Measurements from ENCODE around the gene PHC2. TPM values are rescaled to one million over a fixed set of nuclear protein-coding genes. Genes with fewer than 3 reads are reported as not detected.
"Not testable (repeated sequence)": the region's sequence is repeated elsewhere in the genome, so short reads cannot be mapped to it uniquely, and the experiment has no call there.

Gene PHC2
- total RNA-seq, 2 experiments from 2014 or later = 34.0 to 35.0 TPM

- Histone ChIP-seq H3K4me3 (ENCODE audit: low read depth, low read length, poor library complexity, severe bottlenecking) (no peak overlapping the region), H3K9me3 (ENCODE audit: low read length) (no peaks in the 10 kb centered on the region), H2AFZ (ENCODE audit: low read length) (no peak overlapping the region), H3K4me2 (ENCODE audit: low read length) (no peak overlapping the region), H3K79me2 (ENCODE audit: insufficient read depth, low read depth, low read length) (no peaks in the 10 kb centered on the region), H3K4me1 (ENCODE audit: insufficient read depth, low read length, poor library complexity, severe bottlenecking) (no peaks in the 10 kb centered on the region), H4K20me1 (ENCODE audit: insufficient read depth, low read length) (no peaks in the 10 kb centered on the region), H3K36me3 (ENCODE audit: insufficient read depth, low read length) (peaks cover 6% of the 10 kb centered on the region), H3K27ac (ENCODE audit: low read depth, low read length, poor library complexity, severe bottlenecking) (no peak overlapping the region), H3K9me2 (ENCODE audit: insufficient read depth, low read length) (no peaks in the 10 kb centered on the region)
- ChIA-PET POLR2A (interaction anchor here (0.6 kb wide), 1 partner anchor 9 kb away, joined by 3 read pairs; no protein-coding TSS in a partner anchor), CTCF (ENCODE audit: unreplicated experiment) (interaction anchor here (0.8 to 1.7 kb wide), 3 partner anchors 19 to 177 kb away, joined by 3 to 4 read pairs (median 3); no protein-coding TSS in a partner anchor)
- DNase-seq (ENCODE audit: low spot score) = no peak
- TF ChIP-seq, protein P1, sequence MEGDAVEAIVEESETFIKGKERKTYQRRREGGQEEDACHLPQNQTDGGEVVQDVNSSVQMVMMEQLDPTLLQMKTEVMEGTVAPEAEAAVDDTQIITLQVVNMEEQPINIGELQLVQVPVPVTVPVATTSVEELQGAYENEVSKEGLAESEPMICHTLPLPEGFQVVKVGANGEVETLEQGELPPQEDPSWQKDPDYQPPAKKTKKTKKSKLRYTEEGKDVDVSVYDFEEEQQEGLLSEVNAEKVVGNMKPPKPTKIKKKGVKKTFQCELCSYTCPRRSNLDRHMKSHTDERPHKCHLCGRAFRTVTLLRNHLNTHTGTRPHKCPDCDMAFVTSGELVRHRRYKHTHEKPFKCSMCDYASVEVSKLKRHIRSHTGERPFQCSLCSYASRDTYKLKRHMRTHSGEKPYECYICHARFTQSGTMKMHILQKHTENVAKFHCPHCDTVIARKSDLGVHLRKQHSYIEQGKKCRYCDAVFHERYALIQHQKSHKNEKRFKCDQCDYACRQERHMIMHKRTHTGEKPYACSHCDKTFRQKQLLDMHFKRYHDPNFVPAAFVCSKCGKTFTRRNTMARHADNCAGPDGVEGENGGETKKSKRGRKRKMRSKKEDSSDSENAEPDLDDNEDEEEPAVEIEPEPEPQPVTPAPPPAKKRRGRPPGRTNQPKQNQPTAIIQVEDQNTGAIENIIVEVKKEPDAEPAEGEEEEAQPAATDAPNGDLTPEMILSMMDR (conservative IDR thresholded peaks at IDR 0.05; ENCODE audit: low read length) = no peak
- no peak for TF ChIP-seq EZH2phosphoT487 (IDR thresholded peaks at IDR 0.05; ENCODE audit: borderline replicate concordance, low read depth, low read length)
- BruUV-seq (replicated peaks) = no TSS peak
- intact Hi-C loops (cut with micrococcal nuclease; ENCODE audit: unreplicated experiment) = loop anchor here (1.0 to 10.0 kb wide), 5 partner anchors 73 to 320 kb away; no protein-coding TSS in a partner anchor
These were observed 136.6 kb downstream of the PHC2 start for GRCh38 chr1:33294071-33295010.

GRCh38 chr1:33292726-33293340, 138.1 kb downstream of the PHC2 start:
- CTCF ChIA-PET (ENCODE audit: unreplicated experiment) = no interaction called here
- no peak for DNase-seq (ENCODE audit: low spot score)
- Histone ChIP-seq H3K9me3 (ENCODE audit: low read length) (no peaks in the 10 kb centered on the region), H3K9me2 (ENCODE audit: insufficient read depth, low read length) (no peaks in the 10 kb centered on the region), H3K27ac (ENCODE audit: low read depth, low read length, poor library complexity, severe bottlenecking) (no peak overlapping the region), H2AFZ (ENCODE audit: low read length) (no peak overlapping the region), H3K79me2 (ENCODE audit: insufficient read depth, low read depth, low read length) (no peaks in the 10 kb centered on the region), H3K4me3 (ENCODE audit: low read depth, low read length, poor library complexity, severe bottlenecking) (no peak overlapping the region), H3K36me3 (ENCODE audit: insufficient read depth, low read length) (no peaks in the 10 kb centered on the region; the same call in none of the 2 replicates), H3K4me2 (ENCODE audit: low read length) (no peak overlapping the region), H3K4me1 (ENCODE audit: insufficient read depth, low read length, poor library complexity, severe bottlenecking) (no peaks in the 10 kb centered on the region), H4K20me1 (ENCODE audit: insufficient read depth, low read length) (no peaks in the 10 kb centered on the region)
- BruUV-seq (replicated peaks) = no TSS peak
- POLR2A ChIA-PET = no interaction called here
- intact Hi-C loops (cut with micrococcal nuclease; ENCODE audit: unreplicated experiment) = loop anchor here (10.0 kb wide), 1 partner anchor 322 kb away; no protein-coding TSS in a partner anchor
- no peak for TF ChIP-seq EZH2phosphoT487 (IDR thresholded peaks at IDR 0.05; ENCODE audit: borderline replicate concordance, low read depth, low read length)
- TF ChIP-seq, protein P1 (conservative IDR thresholded peaks at IDR 0.05; ENCODE audit: low read length) = no peak

DNA sequence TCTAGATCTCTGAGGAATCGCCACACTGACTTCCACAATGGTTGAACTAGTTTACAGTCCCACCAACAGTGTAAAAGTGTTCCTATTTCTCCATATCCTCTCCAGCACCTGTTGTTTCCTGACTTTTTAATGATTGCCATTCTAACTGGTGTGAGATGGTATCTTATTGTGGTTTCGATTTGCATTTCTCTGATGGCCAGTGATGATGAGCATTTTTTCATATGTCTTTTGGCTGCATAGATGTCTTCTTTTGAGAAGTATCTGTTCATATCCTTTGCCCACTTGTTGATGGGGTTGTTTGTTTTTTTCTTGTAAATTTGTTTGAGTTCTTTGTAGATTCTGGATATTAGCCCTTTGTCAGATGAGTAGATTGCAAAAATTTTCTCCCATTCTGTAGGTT, 140.3 kb downstream of the PHC2 start:
- intact Hi-C loops (cut with micrococcal nuclease; ENCODE audit: unreplicated experiment) = loop anchor here (10.0 kb wide), 1 partner anchor 324 kb away; no protein-coding TSS in a partner anchor
- BruUV-seq (replicated peaks); H3K36me3 ChIP-seq (ENCODE audit: insufficient read depth, low read length); POLR2A ChIA-PET; H3K4me1 ChIP-seq (ENCODE audit: insufficient read depth, low read length, poor library complexity, severe bottlenecking); H3K4me2 ChIP-seq (ENCODE audit: low read length); H2AFZ ChIP-seq (ENCODE audit: low read length); H4K20me1 ChIP-seq (ENCODE audit: insufficient read depth, low read length); DNase-seq (ENCODE audit: low spot score); H3K4me3 ChIP-seq (ENCODE audit: low read depth, low read length, poor library complexity, severe bottlenecking); H3K9me2 ChIP-seq (ENCODE audit: insufficient read depth, low read length); CTCF ChIA-PET (ENCODE audit: unreplicated experiment); H3K27ac ChIP-seq (ENCODE audit: low read depth, low read length, poor library complexity, severe bottlenecking); H3K79me2 ChIP-seq (ENCODE audit: insufficient read depth, low read depth, low read length); H3K9me3 ChIP-seq (ENCODE audit: low read length): not testable (repeated sequence)

All from OCI-LY7 (cell line).